GM21381 (cell line): ENCODE data around the gene GATB.

Experiments used
- ATAC-seq: cut with Tn5 transposase; IDR thresholded peaks from one replicate; pipeline ENCODE4 v1.9.1; 2021; ENCODE audit warnings: mild to moderate bottlenecking, moderate library complexity; ENCODE audit not compliant: unreplicated experiment

The GATB gene

DNA sequence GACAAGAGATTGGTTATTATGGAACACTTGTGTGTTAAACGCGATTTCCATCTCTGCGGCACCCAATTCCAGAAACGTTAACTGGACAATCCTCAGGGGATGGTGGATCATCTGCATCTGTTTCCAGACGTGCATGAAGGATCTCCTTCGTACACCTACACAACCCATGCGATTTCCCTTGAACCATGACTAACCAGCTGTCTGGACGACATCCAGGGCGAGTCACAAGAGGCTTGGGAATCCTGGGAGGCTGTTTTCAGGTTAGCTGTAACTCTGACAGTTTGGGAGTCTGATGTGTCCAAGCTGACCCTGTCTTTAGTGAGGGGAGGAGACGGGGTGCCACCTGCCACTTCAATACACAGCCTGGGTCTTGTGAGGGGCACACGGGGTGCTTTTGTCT lies 84.5 kb downstream of the GATB start:
- no peak for ATAC-seq

DNA sequence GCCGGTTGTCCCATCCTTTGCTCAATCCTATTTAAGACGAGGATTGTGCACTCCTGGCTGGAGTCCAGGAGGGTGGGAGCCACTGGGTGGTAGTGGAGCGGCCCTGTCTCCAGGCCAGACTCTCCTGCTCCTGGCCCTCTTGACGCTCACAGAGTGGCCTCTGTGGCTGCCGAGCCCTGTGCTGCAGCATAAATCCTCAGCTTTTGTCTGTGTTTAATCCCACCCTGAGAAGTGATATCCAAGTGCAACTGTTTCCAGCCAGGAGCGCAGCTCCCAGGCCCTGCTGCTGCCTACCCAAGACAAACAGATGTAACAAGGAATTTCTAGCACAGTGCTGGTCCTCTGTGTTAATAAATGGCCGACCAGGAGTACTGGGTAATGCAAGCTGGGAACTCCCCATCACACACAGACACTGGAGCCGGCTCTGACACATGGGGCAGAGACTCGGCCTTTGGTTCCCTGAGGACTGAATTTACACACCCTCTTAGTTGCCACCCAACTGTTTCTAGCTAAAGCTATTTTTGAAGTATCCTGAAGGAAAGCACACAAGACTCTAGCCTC lies 85.3 kb downstream of the GATB start:
- ATAC-seq: no peak

DNA sequence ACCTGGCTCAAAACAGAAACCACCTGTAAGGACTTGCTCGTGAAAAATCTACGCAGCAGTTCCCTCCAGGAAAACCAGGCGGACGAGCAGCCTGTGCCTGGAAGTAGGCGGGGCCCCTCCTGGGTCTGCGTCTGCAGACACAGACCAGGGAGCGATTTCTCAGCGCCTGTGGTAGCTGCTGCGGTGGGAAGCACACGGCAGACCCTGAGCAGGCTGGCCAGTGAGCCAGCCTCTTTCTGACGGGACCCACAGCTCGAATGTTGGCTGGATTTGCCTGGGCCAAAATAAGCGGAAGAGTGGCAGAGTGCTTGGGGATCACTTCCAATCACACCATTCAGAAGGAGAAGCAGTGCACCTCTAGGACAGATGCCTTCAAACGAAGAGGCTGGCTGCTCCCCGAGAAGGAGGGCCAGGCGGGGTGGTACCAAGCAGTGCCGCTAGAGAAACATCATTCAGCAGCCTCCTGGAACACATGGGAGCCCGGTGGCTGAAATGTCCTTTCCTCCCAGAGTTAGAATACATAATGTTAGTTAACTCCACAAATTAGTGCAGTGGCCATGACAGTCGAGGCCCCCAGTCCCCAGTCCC lies 85.9 kb downstream of the GATB start:
- ATAC-seq: no peak

DNA sequence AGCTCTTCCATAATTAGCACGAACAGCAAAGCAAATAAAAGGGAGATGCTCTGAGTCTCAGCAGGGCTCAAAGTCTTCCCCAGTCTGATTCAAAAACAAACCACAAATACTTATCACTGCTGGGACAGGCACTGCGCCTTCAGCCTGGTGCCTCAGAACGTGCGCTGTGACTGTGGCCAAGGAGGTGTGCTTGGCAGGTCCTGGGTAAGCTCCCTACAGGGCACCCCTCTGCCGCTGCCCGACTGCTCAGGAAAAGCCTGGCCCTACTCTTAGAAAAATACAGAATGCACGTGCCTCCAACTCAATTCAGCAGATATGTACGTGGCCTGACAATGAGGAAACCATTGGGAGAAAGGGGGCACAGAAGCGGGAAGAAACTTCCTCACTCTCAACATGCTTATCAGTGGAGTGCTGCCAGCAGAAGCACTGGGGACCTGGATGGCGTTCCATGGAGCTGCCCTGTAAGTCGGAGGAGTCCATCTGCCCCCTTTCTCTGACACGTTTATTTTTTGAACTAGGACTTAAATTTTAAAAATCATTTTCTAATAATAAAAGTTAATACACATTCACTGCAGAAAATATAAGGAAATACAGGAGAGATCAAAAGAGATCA lies 86.8 kb downstream of the GATB start:
- no peak for ATAC-seq

DNA sequence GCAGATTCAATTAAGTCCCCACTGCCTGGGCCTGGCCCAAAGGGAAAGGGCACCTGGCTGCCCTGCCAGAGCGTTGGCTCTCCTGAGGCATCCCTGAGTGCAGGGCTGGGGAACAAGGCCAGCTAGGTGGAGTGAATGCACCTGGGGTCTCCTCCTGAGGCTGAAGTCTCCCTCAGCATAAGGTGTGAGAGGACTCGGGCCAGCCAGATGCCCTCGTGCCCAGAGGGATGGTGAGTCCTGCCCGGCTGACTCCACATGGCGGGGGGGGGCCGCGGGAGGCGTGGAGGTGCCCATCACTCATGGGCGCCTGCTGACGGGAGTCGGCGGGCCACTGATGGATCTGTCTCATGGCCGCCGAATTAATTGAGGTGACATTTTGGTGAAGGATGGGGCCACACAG lies 87.8 kb downstream of the GATB start:
- no peak for ATAC-seq

DNA sequence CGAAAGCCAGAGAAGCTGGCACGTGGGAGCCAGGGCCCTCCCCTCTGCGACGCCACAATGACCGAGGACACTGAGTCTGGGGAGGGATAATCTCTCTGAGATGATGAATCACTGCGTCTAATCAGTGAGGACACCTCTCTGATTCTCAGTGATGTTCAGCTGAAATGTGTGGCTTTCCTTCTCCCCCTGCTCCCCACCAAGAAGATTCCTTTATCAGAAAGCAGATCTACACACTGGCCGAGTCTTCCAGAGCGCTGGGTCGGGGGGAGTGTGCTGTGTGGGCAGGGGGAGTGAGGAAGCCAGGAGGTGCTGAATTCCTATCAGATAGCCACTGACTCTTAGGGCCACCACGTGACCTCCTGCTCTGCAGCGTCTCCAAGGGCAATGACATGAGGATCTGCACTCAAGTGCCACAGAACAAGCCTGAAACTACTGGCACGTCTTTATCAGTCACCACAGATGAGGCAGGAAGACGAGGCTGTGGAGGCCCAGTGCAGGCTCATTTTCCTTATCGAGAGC lies 89.2 kb downstream of the GATB start:
- no peak for ATAC-seq

DNA sequence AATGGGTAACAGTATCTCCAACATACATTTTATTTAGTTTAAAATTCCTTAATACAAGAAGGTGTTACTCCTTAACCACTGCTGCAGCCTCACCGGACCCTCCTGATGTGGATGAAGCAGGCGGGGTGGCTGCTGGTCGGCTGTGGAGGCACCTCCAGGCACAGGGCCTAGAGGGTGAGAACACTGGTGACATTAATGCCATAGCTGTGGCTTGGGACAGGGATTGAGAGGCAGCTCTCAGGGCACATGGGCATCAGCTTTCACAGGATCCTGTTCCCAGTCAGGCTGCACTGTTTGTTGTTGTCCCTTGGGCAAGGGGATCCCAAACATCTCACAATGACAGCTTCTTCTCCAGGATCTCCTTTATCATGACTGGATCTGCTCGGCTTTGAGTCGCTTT lies 90.0 kb downstream of the GATB start:
- ATAC-seq: no peak

DNA sequence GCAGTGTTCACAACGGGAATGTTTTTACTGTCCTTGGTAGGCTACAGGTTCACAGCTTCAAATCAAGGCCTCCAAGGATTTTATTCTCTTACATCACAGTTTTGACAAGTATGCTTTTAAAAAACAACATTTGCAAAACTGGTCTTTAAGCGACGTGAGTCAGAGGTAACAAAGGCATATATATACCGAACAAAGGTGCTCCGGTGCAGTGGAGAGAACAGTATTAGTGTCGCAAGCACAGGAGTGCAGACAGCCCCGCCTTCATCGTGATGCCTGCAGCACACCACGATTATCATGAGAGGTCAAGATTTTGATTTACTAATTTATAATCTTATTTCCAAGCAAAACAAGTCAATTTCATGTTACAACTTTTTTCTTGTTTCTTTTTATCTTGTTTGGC lies 90.8 kb downstream of the GATB start:
- no peak for ATAC-seq

DNA sequence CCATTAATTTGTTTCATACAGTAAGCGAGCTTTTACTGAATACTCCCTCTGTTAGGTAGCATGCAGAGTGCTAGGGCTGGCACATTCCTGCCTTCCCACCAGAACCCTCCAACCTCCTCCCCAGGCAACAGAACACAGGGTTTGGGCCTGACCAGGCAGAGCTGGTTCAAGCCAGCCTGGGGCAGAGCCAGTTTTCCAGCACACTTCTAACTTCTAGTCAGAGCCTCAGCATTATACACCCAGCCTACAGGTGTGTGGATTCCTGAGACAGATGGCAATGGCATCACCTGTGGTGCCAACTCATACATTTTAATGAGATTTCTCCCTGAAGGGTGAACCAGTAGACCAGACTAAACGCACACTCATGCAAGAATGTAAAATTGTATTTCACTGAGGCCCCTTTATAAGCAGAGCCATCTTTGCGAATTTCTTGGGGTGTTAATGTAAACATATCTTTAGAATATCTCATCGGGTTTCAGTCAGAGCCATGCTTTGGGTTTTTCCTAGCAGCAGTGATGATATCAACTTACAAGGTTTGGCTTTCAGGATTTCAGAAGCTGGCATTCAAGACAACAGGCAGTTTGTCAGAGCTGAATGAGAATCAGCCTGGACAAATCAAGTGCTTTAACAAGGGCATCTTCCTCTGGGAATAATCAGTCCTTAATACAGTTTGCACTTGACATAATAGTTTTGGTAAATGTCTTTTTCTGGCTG lies 92.0 kb downstream of the GATB start:
- ATAC-seq: no peak

DNA sequence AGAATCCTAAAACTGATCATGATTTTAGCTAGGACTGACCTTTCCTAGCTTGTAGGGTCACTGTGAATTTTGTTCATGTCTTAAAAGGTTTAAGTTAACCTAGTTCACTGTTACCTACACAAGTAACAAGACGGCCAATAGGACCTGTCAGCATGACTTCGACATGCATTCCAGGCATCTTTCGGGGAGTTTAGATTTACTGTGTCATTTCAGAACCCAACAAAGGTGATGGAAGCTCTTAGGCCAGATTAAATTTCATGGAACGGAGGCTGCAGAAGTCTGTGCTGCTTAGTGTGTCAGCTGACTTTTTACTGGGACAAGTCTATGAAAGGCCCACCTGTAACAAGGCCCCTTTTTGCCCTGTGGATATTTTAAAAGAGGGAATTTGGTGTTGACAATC lies 93.1 kb downstream of the GATB start:
- ATAC-seq: no peak

DNA sequence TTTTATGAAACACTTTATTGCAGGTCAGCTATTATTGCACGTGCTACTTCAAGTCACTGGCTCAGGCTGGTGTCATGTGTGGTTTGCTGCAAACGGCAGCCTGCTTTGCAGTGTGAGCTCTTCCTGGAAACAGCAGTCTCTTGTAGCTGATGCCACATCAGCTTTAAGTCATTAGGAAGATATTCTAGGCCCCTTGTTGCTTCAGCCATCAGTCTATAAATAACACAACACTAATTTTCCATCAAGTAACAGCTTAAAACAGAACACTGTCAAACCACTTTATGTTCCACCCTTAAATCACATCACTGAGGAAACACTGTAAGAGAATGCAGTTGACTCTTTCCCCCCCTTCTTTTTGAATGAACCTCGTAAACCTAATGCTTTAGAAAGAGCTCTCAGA lies 93.8 kb downstream of the GATB start:
- ATAC-seq: no peak

DNA sequence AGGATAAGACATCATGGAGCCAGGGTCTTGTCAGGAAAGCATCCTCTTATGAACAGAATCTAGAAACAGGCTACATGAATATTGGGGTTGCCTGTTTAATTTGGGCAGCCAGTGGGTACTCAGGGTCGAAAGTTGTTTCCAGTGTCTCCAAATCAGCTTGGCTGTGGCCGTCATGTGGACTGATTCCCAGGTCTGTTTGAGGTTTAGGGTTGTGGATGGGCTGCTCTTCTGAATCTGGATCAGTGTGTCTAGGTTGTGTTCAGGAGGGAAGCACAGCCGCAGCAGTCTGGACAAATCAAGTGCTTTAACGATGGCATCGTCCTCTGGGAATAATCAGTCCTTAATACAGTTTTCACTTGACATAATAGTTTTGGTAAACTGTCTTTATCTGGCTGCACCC lies 94.3 kb downstream of the GATB start:
- no peak for ATAC-seq

DNA sequence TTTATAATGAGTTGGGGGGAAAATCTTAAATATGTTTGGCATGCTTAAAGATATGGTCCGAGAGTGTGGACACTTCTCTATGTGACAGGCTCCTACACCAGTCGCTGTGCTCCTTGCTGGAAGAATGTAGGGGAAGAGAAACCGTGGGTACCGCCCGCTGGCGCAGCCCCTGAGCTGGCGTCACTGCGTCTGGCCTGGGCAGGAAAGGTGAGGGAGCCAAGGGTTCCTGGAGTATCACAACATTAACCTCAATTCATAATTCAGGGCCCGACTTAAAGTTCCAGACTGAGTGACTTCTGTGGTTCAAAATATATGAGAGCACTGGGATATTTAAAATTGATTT lies 95.1 kb downstream of the GATB start:
- no peak for ATAC-seq

DNA sequence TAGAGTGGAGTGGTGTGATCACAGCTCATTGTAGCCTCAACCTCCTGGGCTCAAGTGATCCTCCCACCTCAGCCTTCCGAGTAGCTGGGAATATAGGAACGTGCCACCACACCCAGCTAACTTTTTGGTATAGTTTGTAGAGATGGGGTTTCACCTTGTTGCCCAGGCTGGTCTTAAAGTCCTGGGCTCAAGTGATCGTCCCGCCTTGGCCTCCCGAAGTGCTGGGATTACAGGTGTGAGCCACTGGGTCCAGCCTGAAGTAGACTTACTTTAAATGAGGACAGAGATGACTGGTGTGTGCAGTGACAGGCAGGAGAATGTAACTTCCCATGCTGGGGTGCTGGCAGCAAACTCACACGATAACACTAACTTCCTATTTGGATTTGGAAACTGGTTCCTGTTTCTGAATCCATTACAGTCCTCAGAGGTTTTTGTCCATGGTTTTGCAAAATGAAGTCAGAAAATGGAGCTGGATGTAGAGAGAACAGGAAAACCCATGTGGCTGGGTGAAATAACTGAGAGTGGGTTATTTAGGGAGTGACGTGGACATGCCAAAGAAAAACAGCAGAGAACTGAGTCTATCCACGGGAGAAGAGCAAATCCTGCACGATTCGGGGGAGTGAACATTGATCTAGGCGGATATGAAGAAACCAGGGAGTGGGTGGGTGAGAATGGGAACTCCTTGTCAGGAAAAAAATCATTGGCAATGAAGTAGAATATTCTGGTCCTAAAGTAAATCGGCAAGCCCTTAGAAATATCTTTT lies 95.6 kb downstream of the GATB start:
- no peak for ATAC-seq

DNA sequence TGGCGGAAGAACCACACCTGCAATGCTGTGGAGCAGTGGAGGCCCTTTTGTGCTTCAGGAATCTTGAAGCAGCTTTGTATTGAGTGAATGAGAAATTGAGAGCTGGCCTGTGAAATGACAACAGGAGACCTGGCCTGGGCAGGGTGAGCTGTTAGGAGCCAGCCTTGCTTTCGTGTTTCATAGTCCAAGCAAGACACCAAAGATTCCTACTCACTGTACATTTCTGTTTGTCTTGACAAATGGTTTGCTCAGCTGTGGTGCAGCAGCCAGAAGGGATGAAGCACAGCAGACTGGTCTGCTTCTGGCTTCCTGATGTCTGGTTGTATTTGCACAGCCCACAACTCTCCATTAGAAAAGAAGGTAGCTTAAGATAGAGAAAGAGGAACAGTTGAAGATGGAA lies 96.5 kb downstream of the GATB start:
- no peak for ATAC-seq

DNA sequence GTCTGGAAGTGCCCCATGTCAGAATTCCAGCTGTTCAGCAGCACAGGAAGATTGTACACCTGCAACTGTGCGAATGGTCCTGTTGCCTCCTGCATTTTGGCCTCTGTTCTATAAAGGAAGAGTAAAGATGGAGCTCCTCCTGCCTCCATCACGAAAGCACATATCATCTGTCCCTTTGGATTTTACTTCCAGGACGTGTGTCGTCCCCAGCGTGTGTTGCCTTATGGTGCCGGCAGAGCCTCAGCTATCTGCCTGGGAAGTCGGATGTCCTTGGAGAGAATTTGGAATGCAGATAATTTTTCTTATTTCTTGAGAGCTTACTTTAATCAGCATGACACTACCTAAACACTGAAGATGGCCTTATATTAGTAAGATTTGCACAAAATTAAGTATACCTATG lies 97.7 kb downstream of the GATB start:
- no peak for ATAC-seq

DNA sequence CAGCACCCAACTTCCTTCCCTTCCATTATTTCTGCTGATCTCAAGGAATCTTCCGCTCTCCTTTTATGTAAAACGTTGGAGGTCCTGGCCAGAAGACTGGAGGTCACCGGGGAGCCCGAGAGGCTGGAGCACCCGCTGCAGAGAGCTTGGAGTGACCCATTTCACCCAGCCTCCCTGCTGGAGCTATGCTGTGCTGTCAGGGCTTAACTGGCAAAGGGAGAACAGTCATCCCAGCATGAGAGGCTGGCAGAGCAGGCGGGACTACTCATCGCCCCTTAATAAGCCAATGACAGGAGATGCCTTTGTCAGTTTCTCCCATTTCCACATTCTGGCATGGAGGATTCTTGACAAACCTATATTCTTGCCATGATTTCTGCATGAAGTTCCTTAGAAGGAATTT lies 98.9 kb downstream of the GATB start:
- ATAC-seq: no peak

DNA sequence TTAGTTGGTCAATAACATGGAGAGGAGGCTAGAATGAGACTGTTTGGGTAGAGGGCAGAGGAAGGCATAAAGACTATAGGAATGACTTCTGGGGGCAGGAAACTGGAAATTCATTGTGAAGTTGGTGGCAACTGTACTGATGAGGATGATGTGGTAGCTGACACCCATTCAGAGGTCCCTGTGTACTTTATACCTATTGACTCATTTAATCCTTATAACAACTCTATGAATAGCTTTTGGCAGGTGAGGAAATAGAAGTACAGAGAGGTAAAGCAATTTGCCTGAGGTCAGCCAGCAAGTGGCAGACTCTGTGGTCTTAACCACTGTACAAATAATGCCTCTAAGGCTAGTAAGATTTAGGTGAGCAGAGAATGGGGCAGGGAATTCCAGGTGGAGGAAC lies 100.1 kb downstream of the GATB start:
- no peak for ATAC-seq

DNA sequence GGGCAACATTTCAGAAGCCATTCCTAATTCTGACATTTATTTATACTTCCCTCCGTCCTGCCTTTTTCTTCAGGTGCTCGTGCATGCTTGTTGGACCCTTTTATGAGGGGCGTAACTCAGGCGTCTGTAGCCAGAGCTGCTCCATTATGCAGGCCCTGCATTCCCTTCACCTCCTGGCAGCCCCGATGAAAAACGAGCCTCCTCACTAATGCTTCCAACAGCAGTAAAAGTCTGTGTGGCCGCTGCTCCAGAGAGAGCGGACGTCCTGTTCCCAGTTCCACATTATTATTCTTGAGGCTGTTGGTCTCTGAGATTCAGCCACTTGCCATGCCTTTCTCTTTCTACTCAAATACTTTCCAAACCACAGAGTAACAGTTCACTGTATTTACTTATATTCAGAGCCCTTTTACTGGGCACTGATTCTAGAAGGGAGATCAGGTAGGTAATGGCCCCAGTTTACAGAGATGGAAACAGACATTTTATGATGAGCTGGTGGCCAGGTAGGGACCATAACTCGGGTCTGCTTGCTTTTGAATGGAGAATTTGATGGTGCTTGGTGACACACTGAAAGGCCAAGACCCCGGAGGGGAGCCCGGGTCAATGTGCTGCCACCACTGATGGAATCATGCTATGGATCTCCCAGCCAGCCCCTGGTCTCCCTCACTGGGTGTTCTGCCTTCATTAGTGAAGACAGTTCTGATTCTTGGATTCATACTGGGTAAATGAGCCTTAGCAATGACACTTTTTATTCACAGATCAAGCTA lies 101.0 kb downstream of the GATB start:
- ATAC-seq: no peak

DNA sequence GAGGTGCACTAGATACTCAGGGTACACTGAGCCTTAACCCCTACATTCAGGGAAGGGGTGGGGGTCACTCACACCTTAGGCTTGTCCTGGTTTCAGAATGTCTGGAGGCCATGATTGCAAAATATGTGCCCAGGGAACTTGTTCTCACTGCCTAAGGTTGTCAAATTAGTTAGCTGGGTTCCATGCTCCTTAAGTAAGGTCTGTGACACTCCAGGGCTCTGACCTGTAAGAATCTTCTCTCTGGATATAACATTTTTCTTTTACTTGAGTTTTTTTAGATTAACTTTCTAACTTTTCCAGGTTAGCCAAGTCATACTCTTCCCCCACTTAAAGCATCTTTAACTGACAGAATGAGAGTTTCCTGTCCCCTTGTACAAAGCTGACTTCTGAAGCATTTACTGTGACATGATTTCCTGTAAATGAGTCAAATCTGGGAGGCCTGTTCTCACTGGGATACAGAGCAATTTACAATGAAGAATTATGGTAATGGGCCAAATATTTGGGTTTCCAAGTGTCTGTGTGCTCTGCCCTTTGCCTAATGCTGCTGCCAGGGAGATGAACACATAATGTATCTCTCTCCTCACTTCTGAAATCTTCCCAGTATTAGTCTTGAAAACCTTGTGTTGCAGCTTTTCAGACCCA lies 101.7 kb downstream of the GATB start:
- ATAC-seq: no peak
